AG09319 (cell line): Measurements from ENCODE around the gene VWA5B2.

Experiments
- DNase-seq: peaks from one replicate; pipeline ENCODE4 v3.0.0-alpha.2; 2010; ENCODE audit warnings: low read depth; ENCODE audit errors: extremely low read depth
- TF ChIP-seq, protein P1 (sequence below): IDR thresholded peaks from 2 replicates; pipeline ENCODE4 v1.5.1; 2011; ENCODE audit warnings: low read depth, mild to moderate bottlenecking, inconsistent platforms, low read length, moderate library complexity

Gene VWA5B2

DNA sequence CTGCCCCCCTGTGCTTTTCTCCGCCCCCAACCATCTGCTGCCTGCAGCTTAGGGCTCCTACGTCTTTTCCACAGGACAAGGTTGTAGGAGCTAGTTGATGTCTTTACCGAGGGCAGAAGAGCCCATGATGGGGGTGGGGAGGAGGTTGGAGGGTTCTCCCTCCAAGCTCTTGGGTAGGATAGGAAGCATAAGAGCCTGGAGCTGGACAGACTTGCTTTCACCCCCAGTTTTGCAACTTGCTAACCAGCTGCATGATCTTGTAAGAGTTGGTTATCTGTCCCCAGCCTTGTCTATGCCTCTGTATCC is 42.5 kb upstream of the VWA5B2 start:
- TF ChIP-seq, protein P1, sequence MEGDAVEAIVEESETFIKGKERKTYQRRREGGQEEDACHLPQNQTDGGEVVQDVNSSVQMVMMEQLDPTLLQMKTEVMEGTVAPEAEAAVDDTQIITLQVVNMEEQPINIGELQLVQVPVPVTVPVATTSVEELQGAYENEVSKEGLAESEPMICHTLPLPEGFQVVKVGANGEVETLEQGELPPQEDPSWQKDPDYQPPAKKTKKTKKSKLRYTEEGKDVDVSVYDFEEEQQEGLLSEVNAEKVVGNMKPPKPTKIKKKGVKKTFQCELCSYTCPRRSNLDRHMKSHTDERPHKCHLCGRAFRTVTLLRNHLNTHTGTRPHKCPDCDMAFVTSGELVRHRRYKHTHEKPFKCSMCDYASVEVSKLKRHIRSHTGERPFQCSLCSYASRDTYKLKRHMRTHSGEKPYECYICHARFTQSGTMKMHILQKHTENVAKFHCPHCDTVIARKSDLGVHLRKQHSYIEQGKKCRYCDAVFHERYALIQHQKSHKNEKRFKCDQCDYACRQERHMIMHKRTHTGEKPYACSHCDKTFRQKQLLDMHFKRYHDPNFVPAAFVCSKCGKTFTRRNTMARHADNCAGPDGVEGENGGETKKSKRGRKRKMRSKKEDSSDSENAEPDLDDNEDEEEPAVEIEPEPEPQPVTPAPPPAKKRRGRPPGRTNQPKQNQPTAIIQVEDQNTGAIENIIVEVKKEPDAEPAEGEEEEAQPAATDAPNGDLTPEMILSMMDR = no peak
- DNase-seq = no peak

DNA sequence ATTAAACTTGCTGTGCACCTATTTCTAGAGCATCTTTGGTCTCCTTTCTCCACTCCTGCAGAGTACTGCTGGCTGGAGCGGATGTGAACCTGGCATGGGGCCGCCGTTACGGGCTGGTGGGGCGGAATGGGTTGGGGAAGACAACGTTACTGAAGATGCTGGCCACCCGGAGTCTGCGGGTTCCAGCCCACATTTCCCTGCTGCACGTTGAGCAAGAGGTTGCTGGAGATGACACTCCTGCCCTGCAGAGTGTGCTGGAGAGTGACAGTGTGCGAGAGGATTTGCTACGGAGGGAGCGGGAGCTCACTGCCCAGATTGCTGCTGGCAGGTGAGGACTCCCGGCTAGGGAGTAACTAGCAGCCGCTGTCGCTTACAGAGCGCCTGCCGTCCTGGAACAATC is 41.3 kb upstream of the VWA5B2 start:
- no peak for DNase-seq
- TF ChIP-seq, protein P1 = no peak

DNA sequence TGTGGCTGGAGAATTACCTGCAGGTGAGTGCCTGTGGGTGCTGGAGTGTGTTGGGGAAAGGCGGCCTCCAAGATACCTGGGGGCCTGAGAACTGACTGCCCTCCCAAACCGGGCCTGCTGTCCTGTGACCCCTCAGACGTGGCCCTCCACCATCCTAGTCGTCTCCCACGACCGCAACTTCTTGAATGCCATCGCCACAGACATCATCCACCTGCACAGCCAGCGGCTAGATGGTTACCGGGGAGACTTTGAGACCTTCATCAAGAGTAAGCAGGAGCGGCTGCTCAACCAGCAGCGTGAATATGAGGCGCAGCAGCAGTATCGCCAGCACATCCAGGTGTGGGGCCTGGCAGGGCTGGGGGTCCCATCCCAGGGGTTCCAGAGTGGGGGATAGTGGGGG is 40.0 kb upstream of the VWA5B2 start:
- no peak for DNase-seq
- TF ChIP-seq, protein P1 = no peak

DNA sequence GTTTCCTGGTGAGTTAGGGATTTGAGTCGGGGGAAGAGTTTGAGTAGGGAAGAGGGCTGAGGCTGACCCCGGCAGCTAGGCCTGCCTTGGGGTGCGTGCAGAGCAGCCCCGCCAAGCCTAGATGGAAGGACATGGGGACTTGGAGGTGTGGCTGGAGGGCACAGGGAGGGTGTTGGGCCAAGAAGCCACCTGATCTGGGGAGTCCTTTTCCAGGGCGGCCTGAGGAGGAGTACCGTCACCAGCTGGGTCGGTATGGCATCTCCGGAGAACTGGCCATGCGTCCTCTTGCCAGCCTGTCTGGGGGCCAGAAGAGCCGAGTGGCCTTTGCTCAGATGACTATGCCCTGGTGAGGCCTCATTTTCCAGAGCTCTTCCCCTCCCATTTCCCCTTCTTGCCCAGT is 36.5 kb upstream of the VWA5B2 start:
- TF ChIP-seq, protein P1 = no peak
- DNase-seq = no peak

DNA sequence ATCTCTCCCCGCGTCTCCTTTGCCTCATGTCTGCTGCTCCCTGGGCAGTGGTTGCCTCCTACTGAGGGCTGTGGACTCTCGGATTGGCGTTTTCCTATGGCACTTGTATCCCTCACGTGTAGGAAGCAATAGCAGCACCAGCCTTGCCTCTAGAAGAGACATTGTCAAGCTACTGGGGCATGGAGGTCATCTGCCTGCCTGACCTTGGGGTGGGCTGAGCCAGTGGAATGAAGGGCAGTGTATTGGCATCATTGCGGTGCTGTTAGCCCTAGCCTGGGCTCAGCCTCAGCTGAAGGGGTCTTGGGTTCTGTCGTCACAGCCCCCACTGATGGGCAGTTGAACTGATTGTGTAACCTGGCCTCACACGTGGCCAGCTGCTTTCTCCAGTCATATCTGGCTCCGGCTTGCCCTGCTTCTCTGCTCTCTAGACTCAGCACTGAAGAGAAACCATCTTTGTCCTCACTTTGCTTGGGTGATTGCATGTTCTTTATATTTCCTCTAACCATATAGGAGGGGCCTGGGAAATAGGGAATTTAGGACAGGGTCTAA is 35.3 kb upstream of the VWA5B2 start:
- no peak for DNase-seq
- TF ChIP-seq, protein P1 = no peak

DNA sequence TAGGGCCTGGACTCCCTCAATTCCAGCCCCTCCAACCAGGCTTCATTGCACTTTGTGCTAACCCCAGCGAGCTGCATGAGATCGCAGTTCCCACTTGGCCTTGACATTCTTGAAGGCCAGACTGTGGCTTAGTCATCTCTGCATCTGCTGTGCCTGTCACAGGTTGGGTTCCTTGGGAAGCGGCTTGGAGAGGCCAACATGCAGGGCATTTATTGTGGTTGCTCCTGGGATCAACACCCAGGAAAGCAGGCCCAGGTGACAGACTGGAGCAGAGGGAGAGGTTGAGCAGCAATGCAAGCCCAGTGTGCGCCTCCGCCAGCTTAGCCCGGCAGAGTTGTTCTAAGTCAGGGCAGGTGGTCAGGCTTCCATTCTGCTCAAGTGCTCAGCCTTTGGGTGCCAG is 32.8 kb upstream of the VWA5B2 start:
- TF ChIP-seq, protein P1 = no peak
- no peak for DNase-seq

DNA sequence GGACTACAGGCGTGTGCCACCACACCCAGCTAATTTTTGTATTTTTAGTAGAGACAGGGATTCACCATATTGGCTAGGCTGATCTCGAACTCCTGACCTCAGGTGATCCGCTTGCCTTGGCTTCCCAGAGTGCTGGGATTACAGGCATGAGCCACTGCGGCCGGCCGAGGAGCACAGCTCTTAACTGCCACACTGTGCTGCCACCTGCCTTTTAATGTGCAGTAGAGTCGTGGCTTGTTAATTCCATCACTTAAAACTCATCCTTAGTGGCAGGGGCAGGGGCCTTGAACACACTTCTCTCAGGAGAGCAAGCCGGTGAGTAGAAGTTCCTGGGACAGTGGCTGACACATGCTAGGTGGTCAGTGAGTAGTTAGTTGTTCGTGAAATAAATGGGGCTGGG is 30.9 kb upstream of the VWA5B2 start:
- DNase-seq = no peak
- TF ChIP-seq, protein P1 = no peak
